PFSK-1 (cell line): ENCODE results near the gene DLGAP1.

Experiments
- FOXP2 ChIP-seq: optimal IDR thresholded peaks from 2 replicates; pipeline ENCODE3; 2011; ENCODE audit warnings: borderline replicate concordance, control low read depth, inconsistent platforms; ENCODE audit not compliant: insufficient read depth; ENCODE audit errors: extremely low read length, extremely low read depth
- POLR2AphosphoS5 ChIP-seq: IDR thresholded peaks from 2 replicates; pipeline ENCODE4 v1.6.1; 2012; ENCODE audit warnings: low read depth, mild to moderate bottlenecking, control low read depth, low read length, moderate library complexity
- REST ChIP-seq, 2 experiments: IDR thresholded peaks; 2 replicates each; pipeline versions ENCODE4 v1.6.1 to v1.8.0; 2011 to 2012; ENCODE audit warnings: low read depth in 2 of 2, low read length in 2 of 2, control low read depth in 1 of 2, inconsistent platforms in 1 of 2, mild to moderate bottlenecking in 1 of 2, moderate library complexity in 1 of 2; ENCODE audit not compliant: insufficient read depth in 1 of 2
- SIN3A ChIP-seq: IDR thresholded peaks from 2 replicates; pipeline ENCODE4 v1.6.1; 2012; ENCODE audit warnings: mild to moderate bottlenecking, low read length, moderate library complexity, borderline replicate concordance; ENCODE audit not compliant: insufficient read depth
- TAF1 ChIP-seq: IDR thresholded peaks from 2 replicates; pipeline ENCODE4 v1.6.1; 2012; ENCODE audit warnings: low read length, control low read depth, borderline replicate concordance; ENCODE audit not compliant: insufficient read depth

Gene DLGAP1

GRCh38 chr18:3683483-3683882, 771.6 kb downstream of the DLGAP1 start:
- TF ChIP-seq REST (IDR thresholded peaks at IDR 0.05; ENCODE audit: insufficient read depth in 1 of 2, low read depth in 2 of 2, low read length in 2 of 2), result no peak
- no peak for TF ChIP-seq POLR2AphosphoS5
- TF ChIP-seq SIN3A, result no peak
- TF ChIP-seq FOXP2, result no peak
- no peak for TF ChIP-seq TAF1

GRCh38 chr18:3682061-3682460, 773.0 kb downstream of the DLGAP1 start:
- TF ChIP-seq POLR2AphosphoS5 (no peak), TAF1 (no peak), REST (IDR thresholded peaks at IDR 0.05; ENCODE audit: insufficient read depth in 1 of 2, low read depth in 2 of 2, low read length in 2 of 2) (no peak), FOXP2 (no peak)

GRCh38 chr18:3679241-3679640, 775.9 kb downstream of the DLGAP1 start:
- TF ChIP-seq TAF1 (no peak), FOXP2 (no peak), POLR2AphosphoS5 (no peak), REST (IDR thresholded peaks at IDR 0.05; ENCODE audit: insufficient read depth in 1 of 2, low read depth in 2 of 2, low read length in 2 of 2) (no peak), SIN3A (no peak)

- TF ChIP-seq SIN3A, result no peak
- TF ChIP-seq TAF1, result no peak
- TF ChIP-seq REST (IDR thresholded peaks at IDR 0.05; ENCODE audit: insufficient read depth in 1 of 2, low read depth in 2 of 2, low read length in 2 of 2), result no peak
- no peak for TF ChIP-seq FOXP2
- TF ChIP-seq POLR2AphosphoS5, result no peak
These were observed 779.1 kb downstream of the DLGAP1 start for GRCh38 chr18:3675994-3676393.

- TF ChIP-seq TAF1, result no peak
- TF ChIP-seq FOXP2, result no peak
- TF ChIP-seq SIN3A, result no peak
- no peak for TF ChIP-seq REST (IDR thresholded peaks at IDR 0.05; ENCODE audit: insufficient read depth in 1 of 2, low read depth in 2 of 2, low read length in 2 of 2)
- TF ChIP-seq POLR2AphosphoS5, result no peak
These were observed 779.7 kb downstream of the DLGAP1 start for GRCh38 chr18:3675446-3675845.
